Breast epithelium (tissue), 4 donors: ENCODE results near the gene ZNF669. TPM values are rescaled to one million over a fixed set of nuclear protein-coding genes. Genes with fewer than 3 reads are reported as not detected.
A peak's percentile ranks its signal among the peaks of the same experiment; 100 is the strongest.

Experiments
- DNase-seq, 2 donors: peaks; one replicate each; pipeline ENCODE4 v3.0.0-alpha.2; 2019; ENCODE audit warnings: low spot score in 2 of 2
- H3K27ac ChIP-seq, 2 donors: fragments of 200-600 bp; sonication (generic) in 1 of 2; one replicate each; pipeline ENCODE4 v1.5.1; 2016 to 2019; ENCODE audit warnings: mild to moderate bottlenecking in 1 of 2
- H3K27me3 ChIP-seq, 2 donors: fragments of 200-600 bp; sonication (generic) in 1 of 2; one replicate each; pipeline versions ENCODE4 v1.5.1 to v1.6.0; 2017 to 2019; ENCODE audit warnings: control low read depth in 1 of 2, mild to moderate bottlenecking in 1 of 2
- H3K36me3 ChIP-seq: fragments of 200-600 bp; one replicate; pipeline ENCODE4 v1.5.1; 2019
- H3K4me1 ChIP-seq, 2 donors: fragments of 200-600 bp; sonication (generic); one replicate each; pipeline ENCODE4 v1.5.1; 2016 to 2019; ENCODE audit warnings: control low read depth in 1 of 2
- H3K4me3 ChIP-seq, 3 donors: fragments of 200-600 bp; sonication (generic); 1 replicate in 2 of 3; 2 replicates in 1 of 3; pipeline ENCODE4 v1.5.1; 2016 to 2019; ENCODE audit warnings: mild to moderate bottlenecking in 3 of 3, moderate library complexity in 2 of 3
- H3K9me3 ChIP-seq, 2 donors: fragments of 200-600 bp; sonication (generic) in 1 of 2; one replicate each; pipeline ENCODE4 v1.5.1; 2016 to 2019; ENCODE audit warnings: control low read depth in 1 of 2
- POLR2A ChIP-seq: fragments of 450-650 bp; IDR thresholded peaks from one replicate; pipeline ENCODE4 v1.6.1; 2016; ENCODE audit warnings: antibody characterized with exemption, mild to moderate bottlenecking, moderate library complexity
- POLR2AphosphoS5 ChIP-seq, 3 donors: sonication (generic); formaldehyde crosslinking; IDR thresholded peaks; one replicate each; pipeline ENCODE4 v1.6.1; 2017; ENCODE audit warnings: antibody characterized with exemption in 3 of 3
- intact Hi-C: fragments of 100-400 bp; cut with DNase I; formaldehyde crosslinking; loops from one replicate; pipeline ENCODE4 v1.15.1; 2023; ENCODE audit warnings: low total_unique reads
- total RNA-seq, 3 donors: library from RNA; depleted of rRNA; stranded (reverse); fragments of >200 nt; gene quantifications; one replicate each; pipeline ENCODE4 v1.1.0, GENCODE V29; 2016
- TF ChIP-seq, protein P1 (sequence below), 3 donors: fragments of 450-650 bp; IDR thresholded peaks; one replicate each; pipeline ENCODE4 v1.5.1; 2016 to 2017; ENCODE audit warnings: antibody characterized with exemption in 3 of 3, mild to moderate bottlenecking in 3 of 3, moderate library complexity in 3 of 3

ZNF669 gene
- total RNA-seq, 3 donors from 2014 or later: 5.9 to 11.7 (median 11.5) TPM

GRCh38 chr1:247078258-247079140, 25.7 kb downstream of the ZNF669 start, which contains the start of gene ZNF670:
Gene ZNF670 (minus strand): TSS chr1:247078811. CDS start chr1:247078596, 215 bp downstream.
- H3K27me3 ChIP-seq: no peaks in the 10 kb centered on the region
- peak within 1 kb of the TSS; percentile 83 to 87 for H3K27ac ChIP-seq
- H3K4me3 ChIP-seq: peak within 1 kb of the TSS; percentile 77 to 78 (median 77)
- TF ChIP-seq, protein P1, sequence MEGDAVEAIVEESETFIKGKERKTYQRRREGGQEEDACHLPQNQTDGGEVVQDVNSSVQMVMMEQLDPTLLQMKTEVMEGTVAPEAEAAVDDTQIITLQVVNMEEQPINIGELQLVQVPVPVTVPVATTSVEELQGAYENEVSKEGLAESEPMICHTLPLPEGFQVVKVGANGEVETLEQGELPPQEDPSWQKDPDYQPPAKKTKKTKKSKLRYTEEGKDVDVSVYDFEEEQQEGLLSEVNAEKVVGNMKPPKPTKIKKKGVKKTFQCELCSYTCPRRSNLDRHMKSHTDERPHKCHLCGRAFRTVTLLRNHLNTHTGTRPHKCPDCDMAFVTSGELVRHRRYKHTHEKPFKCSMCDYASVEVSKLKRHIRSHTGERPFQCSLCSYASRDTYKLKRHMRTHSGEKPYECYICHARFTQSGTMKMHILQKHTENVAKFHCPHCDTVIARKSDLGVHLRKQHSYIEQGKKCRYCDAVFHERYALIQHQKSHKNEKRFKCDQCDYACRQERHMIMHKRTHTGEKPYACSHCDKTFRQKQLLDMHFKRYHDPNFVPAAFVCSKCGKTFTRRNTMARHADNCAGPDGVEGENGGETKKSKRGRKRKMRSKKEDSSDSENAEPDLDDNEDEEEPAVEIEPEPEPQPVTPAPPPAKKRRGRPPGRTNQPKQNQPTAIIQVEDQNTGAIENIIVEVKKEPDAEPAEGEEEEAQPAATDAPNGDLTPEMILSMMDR (IDR thresholded peaks at IDR 0.05): no peak
- TF ChIP-seq POLR2AphosphoS5 (IDR thresholded peaks at IDR 0.05) (peak; percentile 58 to 76 (median 60)), POLR2A (peak; percentile 38)
- intact Hi-C loops: no loop called here
- no peaks in the 10 kb centered on the region for H3K9me3 ChIP-seq
- H3K4me1 ChIP-seq: peaks cover 0 to 4% of the 10 kb centered on the region in 2 donors
- DNase-seq: peak; percentile 93 to 94
- H3K36me3 ChIP-seq: no peaks in the 10 kb centered on the region

DNA sequence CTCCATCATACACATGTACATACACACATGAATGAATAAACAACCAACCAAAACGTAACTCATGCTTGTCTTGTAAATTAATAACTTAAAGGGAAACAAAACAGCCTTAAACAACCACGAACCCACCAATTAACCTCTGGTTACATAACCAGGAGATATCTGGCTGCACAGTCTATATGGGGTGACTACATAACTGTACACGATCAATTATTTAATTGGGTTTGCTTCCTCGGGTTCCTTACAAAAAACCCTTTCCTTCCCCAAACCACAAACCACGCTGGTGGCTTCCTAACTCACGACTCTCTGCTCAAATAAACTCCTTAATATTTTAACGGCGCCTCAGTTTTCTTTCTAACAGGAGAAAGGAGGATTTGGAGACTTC, 26.3 kb downstream of the ZNF669 start:
- H3K9me3 ChIP-seq: no peaks in the 10 kb centered on the region
- peak overlapping the region; percentile 83 to 87 for H3K27ac ChIP-seq
- TF ChIP-seq, protein P1 (IDR thresholded peaks at IDR 0.05): no peak
- TF ChIP-seq POLR2A: no peak
- TF ChIP-seq POLR2AphosphoS5 (IDR thresholded peaks at IDR 0.05): no peak
- no peak for DNase-seq
- H3K4me1 ChIP-seq: peaks cover 0 to 4% of the 10 kb centered on the region in 2 donors
- H3K27me3 ChIP-seq: no peaks in the 10 kb centered on the region
- no peaks in the 10 kb centered on the region for H3K36me3 ChIP-seq
- H3K4me3 ChIP-seq: peak overlapping the region; percentile 77 to 78 (median 77)
- intact Hi-C loops: no loop called here

DNA sequence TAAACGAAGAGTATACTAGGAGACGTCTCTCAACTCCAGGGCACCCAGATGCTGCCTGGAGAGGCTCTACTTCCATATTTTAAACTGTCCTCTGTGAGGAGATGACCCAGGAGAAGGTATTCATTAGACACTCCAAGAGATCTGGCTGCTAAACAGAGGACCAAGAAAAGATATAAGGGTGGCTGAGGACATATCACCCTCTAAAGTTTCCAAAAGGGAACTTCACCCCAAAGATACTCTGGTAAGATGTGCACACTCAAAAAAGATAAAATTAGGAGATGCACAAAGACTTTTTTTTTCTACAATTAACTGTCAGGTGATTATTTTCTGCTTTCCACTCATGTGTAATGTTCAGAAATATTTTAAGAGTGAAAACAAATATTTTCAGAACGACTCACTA, 26.9 kb downstream of the ZNF669 start:
- no peak overlapping the region for H3K27ac ChIP-seq
- H3K27me3 ChIP-seq: no peaks in the 10 kb centered on the region
- no peak for TF ChIP-seq POLR2AphosphoS5 (IDR thresholded peaks at IDR 0.05)
- peaks cover 0 to 4% of the 10 kb centered on the region in 2 donors for H3K4me1 ChIP-seq
- intact Hi-C loops: no loop called here
- H3K36me3 ChIP-seq: no peaks in the 10 kb centered on the region
- no peaks in the 10 kb centered on the region for H3K9me3 ChIP-seq
- H3K4me3 ChIP-seq: peak overlapping the region in 1 of 3 donors; percentile 77
- no peak for DNase-seq

DNA sequence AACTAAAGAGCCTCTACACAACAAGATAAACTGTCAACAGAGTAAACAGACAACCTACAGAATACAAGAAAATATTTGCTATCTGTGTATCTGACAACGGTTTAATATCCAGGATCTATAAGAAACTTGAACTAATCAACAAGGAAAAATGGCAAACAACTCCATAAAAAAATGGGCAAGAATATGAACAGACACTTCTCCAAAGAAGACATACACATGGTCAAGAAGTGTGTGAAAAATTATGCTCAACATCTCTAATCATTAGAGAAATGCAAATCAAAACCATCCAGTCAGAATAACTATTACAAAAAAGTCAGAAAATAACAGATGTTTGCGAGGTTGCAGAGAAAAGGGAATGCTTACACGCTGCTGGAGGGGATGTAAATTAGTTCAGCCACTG, 33.5 kb downstream of the ZNF669 start:
- TF ChIP-seq POLR2AphosphoS5 (IDR thresholded peaks at IDR 0.05) (no peak), POLR2A (no peak)
- TF ChIP-seq, protein P1 (IDR thresholded peaks at IDR 0.05): no peak
- no peak for DNase-seq
- intact Hi-C loops: no loop called here
- Histone ChIP-seq H3K27ac (no peak overlapping the region), H3K9me3 (peaks cover 5 to 6% of the 10 kb centered on the region in 2 donors), H3K4me1 (no peaks in the 10 kb centered on the region), H3K4me3 (no peak overlapping the region), H3K36me3 (no peaks in the 10 kb centered on the region), H3K27me3 (no peaks in the 10 kb centered on the region)

DNA sequence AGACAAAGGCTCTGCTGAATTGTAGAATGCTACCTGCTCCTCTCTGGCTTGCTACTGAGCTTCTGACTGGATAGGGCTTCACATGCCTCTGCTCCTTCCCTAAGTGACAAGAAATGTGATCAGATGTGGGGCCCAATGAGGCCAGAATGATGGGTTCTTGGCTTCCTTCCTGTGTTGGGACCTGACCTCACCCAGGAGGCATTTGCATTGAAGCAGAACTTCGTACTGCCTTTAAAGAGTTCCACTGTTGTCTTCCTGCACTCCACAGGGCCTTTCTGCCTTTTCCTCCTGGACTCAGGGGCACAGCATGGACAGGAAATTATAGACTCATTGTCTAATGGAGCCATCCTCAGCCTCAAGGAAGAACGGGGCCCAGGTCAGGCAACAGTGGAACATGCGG, 39.9 kb downstream of the ZNF669 start:
- DNase-seq: no peak
- Histone ChIP-seq H3K36me3 (no peaks in the 10 kb centered on the region), H3K4me1 (no peaks in the 10 kb centered on the region), H3K9me3 (peaks cover 5 to 10% of the 10 kb centered on the region in 2 donors), H3K4me3 (no peak overlapping the region), H3K27ac (no peak overlapping the region), H3K27me3 (no peaks in the 10 kb centered on the region)
- TF ChIP-seq POLR2A (no peak), POLR2AphosphoS5 (IDR thresholded peaks at IDR 0.05) (no peak)
- TF ChIP-seq, protein P1 (IDR thresholded peaks at IDR 0.05): no peak
- intact Hi-C loops: no loop called here
